ENCODE results near the gene ARHGAP42.
A peak's percentile ranks its signal among the peaks of the same experiment; 100 is the strongest.

Gene ARHGAP42

GRCh38 chr11:100942016-100942415 lies 254.9 kb downstream of the ARHGAP42 start:
- TF ChIP-seq EZH2 (IDR thresholded peaks at IDR 0.05; ENCODE audit: borderline replicate concordance, low read depth, low read length, severe bottlenecking) (no peak), CTCF (IDR thresholded peaks at IDR 0.05; ENCODE audit: borderline replicate concordance, extremely low read depth, low read length, poor library complexity, severe bottlenecking) (no peak)
- no peaks in the 10 kb centered on the region for H3K4me1 ChIP-seq (ENCODE audit: insufficient read depth, low read length)
- no peak overlapping the region for H3K4me3 ChIP-seq (ENCODE audit: low read depth in 1 of 2, low read length in 2 of 2)
- H3K4me2 ChIP-seq (ENCODE audit: insufficient read depth, low read length) = no peak overlapping the region
- H3K9me3 ChIP-seq (ENCODE audit: insufficient read depth, low read length, severe bottlenecking) = no peaks in the 10 kb centered on the region
- no peak overlapping the region for H3K27ac ChIP-seq (ENCODE audit: low read length)
- DNase-seq (no peak), ATAC-seq (ENCODE audit: insufficient read depth, low read depth) (no peak)
- no peaks in the 10 kb centered on the region; the same call in 1 of the 2 replicates for H3K36me3 ChIP-seq (ENCODE audit: insufficient read depth, low read length)
- H3K9ac ChIP-seq (ENCODE audit: low read depth, low read length) = no peak overlapping the region
- H3K27me3 ChIP-seq (ENCODE audit: insufficient read depth, low read length, poor library complexity) = no peaks in the 10 kb centered on the region
- H3K79me2 ChIP-seq (ENCODE audit: insufficient read depth, low read length) = no peaks in the 10 kb centered on the region
- no peaks in the 10 kb centered on the region for H4K20me1 ChIP-seq (ENCODE audit: insufficient read depth, low read length)
- no peak overlapping the region for H2AFZ ChIP-seq (ENCODE audit: low read depth, low read length)

- H3K4me2 ChIP-seq (ENCODE audit: insufficient read depth, low read length) = no peak overlapping the region
- H3K4me3 ChIP-seq (ENCODE audit: low read depth in 1 of 2, low read length in 2 of 2) = no peak overlapping the region
- TF ChIP-seq CTCF (IDR thresholded peaks at IDR 0.05; ENCODE audit: borderline replicate concordance, extremely low read depth, low read length, poor library complexity, severe bottlenecking) (no peak), EZH2 (IDR thresholded peaks at IDR 0.05; ENCODE audit: borderline replicate concordance, low read depth, low read length, severe bottlenecking) (no peak)
These were observed 261.8 kb downstream of the ARHGAP42 start for GRCh38 chr11:100948936-100949335.

GRCh38 chr11:100949443-100949842 lies 262.4 kb downstream of the ARHGAP42 start:
- H3K4me1 ChIP-seq (ENCODE audit: insufficient read depth, low read length) = no peaks in the 10 kb centered on the region
- H3K9me3 ChIP-seq (ENCODE audit: insufficient read depth, low read length, severe bottlenecking) = no peaks in the 10 kb centered on the region
- H3K4me2 ChIP-seq (ENCODE audit: insufficient read depth, low read length) = no peak overlapping the region
- H3K27ac ChIP-seq (ENCODE audit: low read length) = no peak overlapping the region
- no peak for DNase-seq
- no peak overlapping the region for H2AFZ ChIP-seq (ENCODE audit: low read depth, low read length)
- TF ChIP-seq CTCF (IDR thresholded peaks at IDR 0.05; ENCODE audit: borderline replicate concordance, extremely low read depth, low read length, poor library complexity, severe bottlenecking) = no peak
- TF ChIP-seq EZH2 (IDR thresholded peaks at IDR 0.05; ENCODE audit: borderline replicate concordance, low read depth, low read length, severe bottlenecking) = no peak
- no peaks in the 10 kb centered on the region for H3K79me2 ChIP-seq (ENCODE audit: insufficient read depth, low read length)
- no peak overlapping the region for H3K9ac ChIP-seq (ENCODE audit: low read depth, low read length)
- ATAC-seq (ENCODE audit: insufficient read depth, low read depth) = 0 out of 3 replicates have a peak, but pooled peaks have one; percentile 35
- H4K20me1 ChIP-seq (ENCODE audit: insufficient read depth, low read length) = no peaks in the 10 kb centered on the region
- no peaks in the 10 kb centered on the region for H3K27me3 ChIP-seq (ENCODE audit: insufficient read depth, low read length, poor library complexity)
- no peak overlapping the region for H3K4me3 ChIP-seq (ENCODE audit: low read depth in 1 of 2, low read length in 2 of 2)
- H3K36me3 ChIP-seq (ENCODE audit: insufficient read depth, low read length) = no peaks in the 10 kb centered on the region

More at GRCh38 chr11:100948936-100949335, 261.8 kb downstream of the ARHGAP42 start:
- Histone ChIP-seq H3K36me3 (ENCODE audit: insufficient read depth, low read length) (no peaks in the 10 kb centered on the region), H3K9ac (ENCODE audit: low read depth, low read length) (no peak overlapping the region), H3K27ac (ENCODE audit: low read length) (no peak overlapping the region), H3K9me3 (ENCODE audit: insufficient read depth, low read length, severe bottlenecking) (no peaks in the 10 kb centered on the region), H3K4me1 (ENCODE audit: insufficient read depth, low read length) (no peaks in the 10 kb centered on the region), H2AFZ (ENCODE audit: low read depth, low read length) (no peak overlapping the region), H4K20me1 (ENCODE audit: insufficient read depth, low read length) (no peaks in the 10 kb centered on the region), H3K27me3 (ENCODE audit: insufficient read depth, low read length, poor library complexity) (no peaks in the 10 kb centered on the region), H3K79me2 (ENCODE audit: insufficient read depth, low read length) (no peaks in the 10 kb centered on the region)
- no peak for ATAC-seq (ENCODE audit: insufficient read depth, low read depth)
- DNase-seq = no peak

- no peaks in the 10 kb centered on the region for H3K4me1 ChIP-seq (ENCODE audit: insufficient read depth, low read length)
- no peak overlapping the region for H2AFZ ChIP-seq (ENCODE audit: low read depth, low read length)
- ATAC-seq (ENCODE audit: insufficient read depth, low read depth) = no peak
- H3K27me3 ChIP-seq (ENCODE audit: insufficient read depth, low read length, poor library complexity) = no peaks in the 10 kb centered on the region
- H3K27ac ChIP-seq (ENCODE audit: low read length) = no peak overlapping the region
- no peak overlapping the region for H3K9ac ChIP-seq (ENCODE audit: low read depth, low read length)
- no peak overlapping the region for H3K4me3 ChIP-seq (ENCODE audit: low read depth in 1 of 2, low read length in 2 of 2)
- H3K4me2 ChIP-seq (ENCODE audit: insufficient read depth, low read length) = no peak overlapping the region
- no peak for TF ChIP-seq CTCF (IDR thresholded peaks at IDR 0.05; ENCODE audit: borderline replicate concordance, extremely low read depth, low read length, poor library complexity, severe bottlenecking)
- TF ChIP-seq EZH2 (IDR thresholded peaks at IDR 0.05; ENCODE audit: borderline replicate concordance, low read depth, low read length, severe bottlenecking) = no peak
- H3K9me3 ChIP-seq (ENCODE audit: insufficient read depth, low read length, severe bottlenecking) = no peaks in the 10 kb centered on the region
- no peaks in the 10 kb centered on the region for H3K79me2 ChIP-seq (ENCODE audit: insufficient read depth, low read length)
- no peak for DNase-seq
- no peaks in the 10 kb centered on the region for H4K20me1 ChIP-seq (ENCODE audit: insufficient read depth, low read length)
- H3K36me3 ChIP-seq (ENCODE audit: insufficient read depth, low read length) = no peaks in the 10 kb centered on the region
These were observed 268.2 kb downstream of the ARHGAP42 start for GRCh38 chr11:100955318-100955717.

Measured in DND-41 (cell line).